Gastroesophageal sphincter (tissue), 4 donors: ENCODE results near the gene LRRC45. TPM values are rescaled to one million over a fixed set of nuclear protein-coding genes. Genes with fewer than 3 reads are reported as not detected.

Source experiments
- ATAC-seq: fragments of 150-250 bp; one replicate; pipeline ENCODE4 v1.9.1; 2016; ENCODE audit warnings: mild to moderate bottlenecking, moderate library complexity
- H3K27ac ChIP-seq, 4 donors: fragments of 200-600 bp; sonication (generic) in 3 of 4; 1 replicate in 3 of 4; 2 replicates in 1 of 4; pipeline ENCODE4 v1.5.1; 2016 to 2019
- H3K27me3 ChIP-seq: fragments of 200-600 bp; sonication (generic); one replicate; pipeline ENCODE4 v1.5.1; 2019
- H3K36me3 ChIP-seq, 2 donors: fragments of 200-600 bp; sonication (generic); one replicate each; pipeline ENCODE4 v1.5.1; 2019; ENCODE audit warnings: control low read depth in 1 of 2
- H3K4me1 ChIP-seq, 3 donors: fragments of 200-600 bp; sonication (generic); 1 replicate in 2 of 3; 2 replicates in 1 of 3; pipeline ENCODE4 v1.5.1; 2016 to 2019; ENCODE audit warnings: control low read depth in 2 of 3
- H3K4me3 ChIP-seq, 2 donors: fragments of 200-600 bp; sonication (generic); one replicate each; pipeline ENCODE4 v1.5.1; 2019; ENCODE audit warnings: mild to moderate bottlenecking in 1 of 2, moderate library complexity in 1 of 2
- H3K9me3 ChIP-seq, 3 donors: fragments of 200-600 bp; sonication (generic); one replicate each; pipeline ENCODE4 v1.5.1; 2017 to 2019; ENCODE audit warnings: control low read depth in 2 of 3
- CTCF ChIP-seq, 4 experiments: fragments of 200-600 bp in 2 of 4; fragments of 450-650 bp in 2 of 4; sonication (generic) in 1 of 4; IDR thresholded peaks; one replicate each; pipeline ENCODE4 v1.5.1; 2017 to 2019; ENCODE audit warnings: antibody characterized with exemption in 4 of 4, mild to moderate bottlenecking in 2 of 4, moderate library complexity in 2 of 4
- EP300 ChIP-seq: sonication (generic); formaldehyde crosslinking; IDR thresholded peaks from one replicate; pipeline ENCODE4 v1.6.1; 2017; ENCODE audit warnings: antibody characterized with exemption, mild to moderate bottlenecking
- POLR2A ChIP-seq, 2 donors: fragments of 450-650 bp; IDR thresholded peaks; one replicate each; pipeline ENCODE4 v1.6.1; 2017; ENCODE audit warnings: antibody characterized with exemption in 2 of 2, mild to moderate bottlenecking in 2 of 2, moderate library complexity in 1 of 2
- POLR2AphosphoS5 ChIP-seq: sonication (generic); formaldehyde crosslinking; IDR thresholded peaks from one replicate; pipeline ENCODE4 v1.6.1; 2017; ENCODE audit warnings: antibody characterized with exemption
- WGBS, 2 donors: methylation state at CpG; one replicate each; pipeline ENCODE4 v1.1.5; 2018; ENCODE audit warnings: low coverage in 1 of 2; 5-methylcytosine and 5-hydroxymethylcytosine counted together
- total RNA-seq, 4 donors: library from RNA; depleted of rRNA; stranded (reverse); fragments of >200 nt; gene quantifications; one replicate each; pipeline ENCODE4 v1.1.0, GENCODE V29; 2016

Gene LRRC45
- total RNA-seq, 4 donors from 2014 or later: 4.4 to 16.3 (median 12.4) TPM

GRCh38 chr17:81983639-81984373 is 39.3 kb upstream of the LRRC45 start:
- 97 to 100% methylated on average over 1 to 17 of the region's 26 CpGs for WGBS, 2 donors
- peaks cover 0 to 83% of the 10 kb centered on the region in 2 donors for H3K36me3 ChIP-seq
- no peak overlapping the region for H3K4me3 ChIP-seq
- peaks cover 0 to 4% (median 0%) of the 10 kb centered on the region in 3 donors for H3K4me1 ChIP-seq
- TF ChIP-seq POLR2A (IDR thresholded peaks at IDR 0.05): no peak
- TF ChIP-seq POLR2AphosphoS5: no peak
- no peak for TF ChIP-seq CTCF (IDR thresholded peaks at IDR 0.05)
- no peak for TF ChIP-seq EP300
- no peaks in the 10 kb centered on the region for H3K27me3 ChIP-seq
- H3K9me3 ChIP-seq: no peaks in the 10 kb centered on the region
- ATAC-seq: no peak
- no peak overlapping the region for H3K27ac ChIP-seq

- Histone ChIP-seq H3K9me3 (no peaks in the 10 kb centered on the region), H3K36me3 (peaks cover 0 to 82% of the 10 kb centered on the region in 2 donors), H3K27me3 (no peaks in the 10 kb centered on the region), H3K27ac (no peak overlapping the region), H3K4me3 (no peak overlapping the region), H3K4me1 (no peaks in the 10 kb centered on the region)
- no peak for ATAC-seq
- TF ChIP-seq EP300 (no peak), POLR2A (IDR thresholded peaks at IDR 0.05) (no peak), POLR2AphosphoS5 (no peak)
- WGBS, 2 donors: 90 to 96% methylated on average over 4 to 12 of the region's 21 CpGs
Measured at GRCh38 chr17:81984773-81985410, 38.2 kb upstream of the LRRC45 start.

GRCh38 chr17:81986606-81987005 is 36.5 kb upstream of the LRRC45 start:
- no peaks in the 10 kb centered on the region for H3K27me3 ChIP-seq
- peaks cover 0 to 71% of the 10 kb centered on the region in 2 donors for H3K36me3 ChIP-seq
- peaks cover 0 to 8% (median 6%) of the 10 kb centered on the region in 3 donors for H3K4me1 ChIP-seq
- 88% methylated on average over 2 of the region's 26 CpGs; no CpG with 5 or more reads in 1 of the 2 donors for WGBS, 2 donors
- no peak overlapping the region for H3K4me3 ChIP-seq
- H3K9me3 ChIP-seq: no peaks in the 10 kb centered on the region
- TF ChIP-seq EP300 (no peak), CTCF (IDR thresholded peaks at IDR 0.05) (no peak), POLR2AphosphoS5 (no peak), POLR2A (IDR thresholded peaks at IDR 0.05) (no peak)
- H3K27ac ChIP-seq: no peak overlapping the region
- no peak for ATAC-seq

- H3K9me3 ChIP-seq: no peaks in the 10 kb centered on the region
- H3K27ac ChIP-seq: no peak overlapping the region
- no peak for TF ChIP-seq POLR2A (IDR thresholded peaks at IDR 0.05)
- no peak for TF ChIP-seq EP300
- no peak for TF ChIP-seq CTCF (IDR thresholded peaks at IDR 0.05)
- TF ChIP-seq POLR2AphosphoS5: no peak
- peaks cover 0 to 65% of the 10 kb centered on the region in 2 donors for H3K36me3 ChIP-seq
- ATAC-seq: no peak
- peaks cover 0 to 14% (median 12%) of the 10 kb centered on the region in 3 donors for H3K4me1 ChIP-seq
- WGBS, 2 donors: 81 to 92% methylated on average over 16 to 18 of the region's 26 CpGs
- H3K4me3 ChIP-seq: no peak overlapping the region
- no peaks in the 10 kb centered on the region for H3K27me3 ChIP-seq
Measured at GRCh38 chr17:81987161-81987770, 35.8 kb upstream of the LRRC45 start.

DNA sequence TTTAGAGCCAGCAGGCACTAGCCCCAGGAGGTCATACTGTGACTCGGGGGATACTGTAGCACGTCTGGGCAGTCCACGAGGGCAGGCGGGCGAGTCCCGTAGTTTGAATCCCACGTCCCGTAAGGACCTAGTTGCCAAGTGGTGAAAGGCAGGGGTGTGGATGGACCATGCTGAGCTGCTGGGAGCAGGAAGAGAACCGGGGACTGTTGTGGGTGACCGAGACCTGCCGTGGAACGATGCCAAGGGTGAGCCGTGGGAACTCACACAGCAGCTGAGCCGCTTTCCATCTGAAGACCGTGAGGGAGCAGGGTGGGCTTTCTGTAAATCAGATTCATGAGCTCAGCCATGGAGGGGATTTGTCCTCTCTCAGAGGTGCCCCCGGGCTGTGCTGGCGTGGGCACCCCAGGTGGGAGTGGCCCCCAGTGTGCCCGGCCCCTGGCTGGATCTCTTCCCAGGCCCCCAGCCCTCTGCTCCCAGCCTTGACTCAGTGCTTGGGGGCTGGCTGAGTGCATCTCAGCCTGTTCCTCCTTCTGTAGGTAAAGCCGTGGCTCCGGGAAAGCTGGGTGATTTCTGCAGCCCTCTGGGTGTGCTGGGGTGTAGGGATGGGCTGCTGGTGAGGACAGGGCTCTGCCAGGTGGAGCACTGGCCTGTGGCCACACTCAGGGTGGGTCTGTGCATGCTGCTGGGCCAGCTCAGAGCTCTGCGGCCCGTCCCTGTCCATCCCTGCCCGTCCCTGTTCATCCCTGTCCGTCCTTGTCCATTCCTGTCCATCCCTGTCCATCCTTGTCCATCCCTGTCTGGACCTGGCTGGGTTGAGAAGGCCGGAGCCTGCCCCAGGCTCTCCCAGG is 32.0 kb upstream of the LRRC45 start:
- Histone ChIP-seq H3K27ac (peak overlapping the region in 3 of 4 donors; percentile 45 to 70 (median 66)), H3K4me1 (peaks cover 0 to 29% (median 16%) of the 10 kb centered on the region in 3 donors), H3K27me3 (no peaks in the 10 kb centered on the region), H3K4me3 (peak overlapping the region in 1 of 2 donors; percentile 27), H3K9me3 (no peaks in the 10 kb centered on the region), H3K36me3 (peaks cover 0 to 56% of the 10 kb centered on the region in 2 donors)
- no peak for ATAC-seq
- no peak for TF ChIP-seq CTCF (IDR thresholded peaks at IDR 0.05)
- TF ChIP-seq POLR2A (IDR thresholded peaks at IDR 0.05): no peak
- TF ChIP-seq EP300: no peak
- no peak for TF ChIP-seq POLR2AphosphoS5
- 40 to 94% methylated on average over 1 to 6 of the region's 25 CpGs for WGBS, 2 donors
